NOMO-1 treated with dmso at 0.1 percent for 144 hours (cell line): Measurements from ENCODE around the gene FOXJ1.

Experiments used
- DNase-seq: peaks from one replicate; lab custom pipeline; 2025; ENCODE audit not compliant: unreplicated experiment; lab: John Stamatoyannopoulos, UW

Gene FOXJ1

DNA sequence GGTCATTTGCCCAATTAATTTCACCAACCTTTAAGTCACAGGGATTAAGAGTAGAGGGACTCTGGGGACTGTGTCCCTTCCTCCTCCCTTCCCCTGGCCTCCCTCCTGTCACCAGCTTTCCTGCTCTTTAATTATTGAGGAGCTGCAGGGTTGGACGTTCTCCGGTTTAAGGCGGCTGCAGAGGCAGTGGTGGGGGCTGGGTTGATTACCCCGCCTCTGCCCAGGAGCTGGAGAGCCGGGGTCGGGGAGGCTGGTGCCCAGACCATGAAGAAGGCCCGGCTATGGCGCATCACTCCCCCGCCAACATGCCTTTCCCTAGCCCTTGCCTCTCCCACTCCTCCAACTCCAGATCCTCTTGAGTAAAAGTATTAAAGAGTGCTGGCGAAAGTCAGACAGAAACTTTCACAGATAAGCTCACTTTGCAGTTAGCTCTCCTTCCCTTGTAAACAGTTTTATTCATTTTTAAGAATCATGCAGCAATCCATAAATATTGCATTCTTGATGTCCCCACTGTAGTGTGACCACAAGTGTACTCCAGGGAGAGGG, 1.1 kb upstream of the FOXJ1 start:
- DNase-seq, result no peak

DNA sequence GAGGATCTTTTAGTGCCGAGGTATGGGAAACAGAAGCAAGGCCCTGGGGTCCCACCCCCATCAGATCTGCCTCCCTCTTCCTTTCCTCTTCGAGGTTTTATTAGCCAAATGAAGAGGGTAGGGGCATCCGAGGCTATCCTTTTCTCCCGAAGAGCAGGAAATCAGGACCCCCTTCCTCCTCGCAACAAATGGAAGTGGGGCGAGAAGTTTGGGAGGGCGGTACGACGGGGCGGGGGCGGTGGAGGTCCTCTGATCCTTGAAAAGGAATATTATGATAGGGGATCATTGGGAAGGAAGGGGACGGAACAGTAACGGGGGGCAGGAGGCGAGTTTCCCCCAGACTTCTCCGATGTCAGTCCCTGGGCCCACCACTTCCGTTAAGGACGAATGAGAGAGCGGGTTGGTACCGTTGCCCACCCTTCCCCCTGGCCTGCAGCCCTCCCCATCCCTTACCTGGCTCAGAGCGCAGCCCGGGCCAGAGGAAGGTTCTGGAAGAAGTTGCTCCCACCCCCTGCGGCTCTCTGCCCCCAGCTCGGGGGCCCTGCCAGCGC, 309 bp downstream of the FOXJ1 start:
- no peak for DNase-seq

DNA sequence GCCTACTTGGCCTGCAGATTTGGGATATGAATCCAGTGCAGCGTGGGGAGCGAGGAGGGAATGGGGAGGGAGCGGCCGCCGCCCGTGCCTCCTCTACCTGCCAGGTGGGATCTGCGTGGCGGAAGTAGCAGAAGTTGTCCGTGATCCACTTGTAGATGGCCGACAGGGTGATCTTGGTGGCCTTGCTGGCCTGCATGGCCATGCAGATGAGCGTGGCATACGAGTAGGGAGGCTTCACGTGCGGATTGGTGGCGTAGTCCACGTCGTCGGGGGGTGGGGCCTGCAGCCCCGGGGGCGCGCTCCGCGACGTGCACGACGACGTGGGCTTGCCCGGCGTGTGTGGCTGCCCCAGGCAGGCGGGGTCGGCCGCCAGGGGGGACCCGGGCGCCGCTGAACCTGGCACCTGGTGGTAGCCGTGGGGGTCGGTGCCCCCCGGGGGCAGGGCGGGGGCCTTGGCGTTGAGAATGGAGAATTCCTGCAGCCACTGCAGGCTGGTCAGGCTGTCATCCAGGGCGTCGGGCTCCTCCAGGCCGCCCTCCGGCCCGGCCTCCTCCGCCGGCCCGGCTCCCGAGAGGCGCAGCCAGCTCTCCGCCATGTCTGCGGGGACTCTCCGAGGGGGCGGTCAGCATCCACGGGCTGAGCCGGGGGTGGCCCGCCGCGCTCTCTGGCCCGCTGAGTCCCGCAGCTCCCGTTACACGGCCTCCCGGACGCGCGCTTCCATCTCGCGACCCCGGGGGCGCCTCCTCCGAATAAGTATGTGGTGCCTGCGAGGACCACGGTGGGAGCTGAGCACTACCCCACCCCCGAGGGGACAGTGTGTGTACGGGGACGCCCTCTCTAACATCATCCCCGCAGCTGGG, 1.0 kb downstream of the FOXJ1 start:
- no peak for DNase-seq

DNA sequence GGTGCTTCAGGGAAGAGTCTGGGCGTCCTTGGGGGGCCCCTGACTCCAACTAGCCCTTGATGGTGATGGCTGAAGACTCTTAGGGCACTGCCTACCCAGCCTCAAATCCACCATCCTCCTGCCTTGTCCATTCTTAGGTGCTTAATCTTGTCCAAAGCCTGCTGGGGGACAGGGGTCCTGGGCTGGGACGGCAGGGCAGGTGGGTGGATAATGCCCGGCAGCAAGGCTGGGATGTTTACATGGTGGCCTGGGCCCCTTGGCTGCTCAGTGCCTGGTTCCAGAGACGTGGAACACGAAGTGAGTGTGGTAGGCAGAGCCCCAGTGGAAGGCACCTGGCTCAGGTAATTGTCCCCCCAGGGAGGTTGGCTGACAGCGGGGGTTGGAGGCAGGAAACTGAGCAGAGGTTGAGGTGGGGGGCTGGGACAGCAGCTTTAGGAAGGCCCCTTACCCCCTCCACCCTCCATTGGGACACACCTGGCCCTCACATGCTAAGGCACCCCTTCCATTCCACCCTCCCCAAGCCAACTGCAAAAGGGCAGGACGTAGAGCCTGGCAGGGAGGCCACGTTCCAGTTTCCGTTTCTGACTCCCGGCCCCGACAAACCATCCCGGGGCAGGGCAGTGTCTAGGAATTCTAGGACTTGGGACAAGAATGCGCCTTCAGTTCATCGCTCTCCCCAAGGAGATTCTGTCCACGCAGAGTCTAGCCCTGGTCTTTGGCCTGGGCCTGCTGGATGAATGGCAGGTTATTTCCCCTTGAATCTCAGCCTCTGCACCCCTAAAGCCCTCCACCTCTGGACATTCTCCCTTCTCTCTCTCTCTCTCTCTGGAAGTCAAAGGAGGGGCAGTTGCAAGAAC, 1.9 kb downstream of the FOXJ1 start:
- no peak for DNase-seq

DNA sequence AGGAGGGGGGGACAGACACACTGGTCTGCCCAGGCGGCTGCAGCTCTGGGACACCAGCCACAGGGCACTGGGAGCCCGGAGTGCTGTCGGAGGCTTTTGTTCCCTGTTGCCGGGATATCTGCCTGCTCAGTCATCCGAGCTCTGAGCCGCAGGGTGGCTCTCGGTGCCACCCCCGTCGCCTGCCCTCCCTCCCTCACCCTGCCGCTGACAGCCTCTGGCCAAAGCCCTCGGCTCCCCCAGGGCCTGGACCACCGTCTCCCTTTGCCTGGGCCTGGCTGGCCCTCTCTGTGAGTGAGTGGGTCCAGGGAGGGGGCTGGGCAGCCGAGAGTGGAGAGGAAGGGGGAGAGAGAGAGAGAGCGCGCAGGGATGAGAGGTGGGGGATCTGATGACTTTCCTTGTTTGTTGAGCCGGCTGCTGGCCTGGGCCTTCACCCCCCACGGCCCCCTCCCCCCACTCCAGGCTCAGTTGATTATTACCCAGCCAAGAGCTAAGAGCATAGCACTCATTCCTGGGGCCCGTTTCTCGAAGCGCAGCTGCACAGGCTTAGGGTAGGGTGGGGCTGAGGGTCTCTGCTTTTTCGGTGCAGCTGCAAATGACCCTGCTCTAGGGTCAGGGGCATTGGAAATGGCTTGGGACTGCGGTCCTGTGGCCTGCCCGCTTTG, 2.7 kb downstream of the FOXJ1 start:
- DNase-seq, result no peak

DNA sequence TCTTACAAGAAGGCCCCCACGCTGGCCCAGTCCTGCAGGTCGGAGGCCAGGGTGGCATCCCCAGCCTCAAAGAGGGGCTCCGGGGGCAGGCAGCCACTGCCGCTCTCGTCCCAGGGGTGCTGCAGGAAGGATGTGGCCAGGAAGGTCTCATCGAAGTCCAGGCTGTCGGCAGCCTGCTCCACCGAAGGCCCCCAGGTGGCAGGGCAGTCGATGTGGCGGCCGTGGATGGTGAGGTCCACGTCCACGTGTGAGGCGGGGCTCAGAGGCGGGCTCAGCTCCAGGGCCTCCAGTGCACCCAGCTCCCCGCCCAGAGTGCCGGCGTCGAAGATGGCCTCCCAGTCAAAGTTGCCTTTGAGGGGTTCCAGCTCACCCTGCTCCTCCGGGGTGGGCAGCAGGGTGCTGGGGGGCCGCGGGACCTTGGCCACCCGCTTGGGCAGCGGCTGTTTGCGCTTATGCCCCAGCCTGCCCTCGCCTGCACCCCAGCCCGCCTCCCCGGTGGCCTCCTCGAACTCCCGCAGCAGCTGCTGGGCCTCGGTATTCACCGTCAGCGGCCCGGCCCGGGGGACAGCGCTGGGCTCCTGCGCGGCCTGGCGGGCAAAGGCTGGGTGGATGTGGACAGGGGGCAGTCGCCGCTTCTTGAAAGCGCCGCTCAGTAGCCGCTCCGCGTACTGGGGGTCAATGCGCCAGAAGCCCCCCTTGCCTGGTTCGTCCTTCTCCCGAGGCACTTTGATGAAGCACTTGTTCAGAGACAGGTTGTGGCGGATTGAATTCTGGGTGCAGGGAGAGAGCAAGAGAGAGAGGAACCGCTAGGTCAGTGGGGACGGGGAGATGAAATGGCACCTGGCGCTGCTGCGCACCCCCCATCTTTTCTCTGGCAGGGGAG, 3.5 kb downstream of the FOXJ1 start:
- DNase-seq, result no peak

DNA sequence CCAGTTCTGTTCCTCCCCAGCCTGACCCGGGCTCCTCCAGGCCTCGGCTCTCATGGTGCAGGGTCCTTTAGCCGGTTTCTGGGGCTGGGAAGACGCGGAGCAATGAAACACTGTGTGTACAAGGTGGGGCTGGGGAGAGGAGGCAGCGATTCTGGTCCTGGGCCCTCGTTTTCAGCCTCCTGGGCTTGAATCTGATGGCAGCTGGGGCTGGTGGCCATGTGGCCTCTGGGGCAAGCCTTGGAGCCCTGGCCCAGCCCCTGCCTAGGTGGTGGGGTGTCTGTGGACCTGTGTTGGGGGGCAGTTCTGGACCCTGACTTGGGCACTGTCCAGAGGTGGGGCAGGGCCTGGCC, 4.1 kb downstream of the FOXJ1 start:
- DNase-seq, result no peak

DNA sequence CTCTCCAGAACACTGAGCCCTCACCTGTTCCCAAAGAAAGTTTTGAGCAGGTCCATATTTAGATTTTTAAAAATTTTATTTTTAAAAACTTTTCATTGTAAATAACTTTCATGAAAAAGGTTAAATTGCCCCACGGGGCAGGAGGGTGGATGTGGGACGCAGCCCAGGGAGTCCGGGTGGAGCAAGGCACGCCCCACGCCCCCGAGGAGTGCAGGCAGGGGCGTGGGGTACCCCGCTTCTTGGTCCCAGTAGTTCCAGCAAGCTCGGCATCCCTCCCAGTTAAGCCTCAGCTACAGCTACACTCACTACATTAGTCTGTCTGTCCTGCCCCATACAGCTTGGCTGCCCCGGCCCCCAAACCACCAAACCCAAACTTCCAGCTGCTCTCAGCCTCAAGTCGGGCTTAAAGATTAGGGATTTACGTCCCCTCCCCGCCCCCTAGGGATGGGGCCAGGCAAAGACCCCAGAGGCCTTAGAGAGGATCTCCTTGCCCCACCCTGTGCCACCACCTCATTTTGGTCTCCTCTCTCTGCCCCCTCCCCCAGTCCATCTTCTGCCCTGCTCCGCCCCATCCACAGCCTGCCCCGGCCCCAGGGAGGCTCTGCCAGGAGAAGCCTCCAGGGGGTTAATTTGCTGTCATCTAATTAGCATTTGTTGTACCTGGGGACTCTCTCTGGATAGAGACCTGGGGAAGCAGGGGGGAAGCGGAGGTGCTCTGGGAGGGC, 4.6 kb downstream of the FOXJ1 start:
- DNase-seq, result no peak

DNA sequence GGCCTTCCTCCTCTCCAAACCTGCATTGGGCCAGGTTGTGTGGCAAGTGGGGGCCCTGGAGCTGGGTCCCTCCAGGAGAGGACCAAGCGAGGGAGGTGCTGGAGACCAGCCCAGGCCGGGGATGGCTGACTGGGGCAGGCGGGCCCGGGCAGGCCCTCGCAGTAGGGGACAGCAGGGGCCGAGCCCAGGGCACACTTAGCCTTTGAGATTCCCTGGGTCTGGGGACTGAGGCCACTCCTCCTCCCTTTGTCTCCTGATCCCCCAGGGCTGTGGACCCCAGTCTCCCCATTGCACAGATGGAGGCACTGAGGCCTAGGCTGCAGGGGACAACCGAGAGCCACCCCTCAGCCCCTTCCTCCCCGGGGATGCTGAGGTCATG, 5.2 kb downstream of the FOXJ1 start:
- DNase-seq, result no peak

DNA sequence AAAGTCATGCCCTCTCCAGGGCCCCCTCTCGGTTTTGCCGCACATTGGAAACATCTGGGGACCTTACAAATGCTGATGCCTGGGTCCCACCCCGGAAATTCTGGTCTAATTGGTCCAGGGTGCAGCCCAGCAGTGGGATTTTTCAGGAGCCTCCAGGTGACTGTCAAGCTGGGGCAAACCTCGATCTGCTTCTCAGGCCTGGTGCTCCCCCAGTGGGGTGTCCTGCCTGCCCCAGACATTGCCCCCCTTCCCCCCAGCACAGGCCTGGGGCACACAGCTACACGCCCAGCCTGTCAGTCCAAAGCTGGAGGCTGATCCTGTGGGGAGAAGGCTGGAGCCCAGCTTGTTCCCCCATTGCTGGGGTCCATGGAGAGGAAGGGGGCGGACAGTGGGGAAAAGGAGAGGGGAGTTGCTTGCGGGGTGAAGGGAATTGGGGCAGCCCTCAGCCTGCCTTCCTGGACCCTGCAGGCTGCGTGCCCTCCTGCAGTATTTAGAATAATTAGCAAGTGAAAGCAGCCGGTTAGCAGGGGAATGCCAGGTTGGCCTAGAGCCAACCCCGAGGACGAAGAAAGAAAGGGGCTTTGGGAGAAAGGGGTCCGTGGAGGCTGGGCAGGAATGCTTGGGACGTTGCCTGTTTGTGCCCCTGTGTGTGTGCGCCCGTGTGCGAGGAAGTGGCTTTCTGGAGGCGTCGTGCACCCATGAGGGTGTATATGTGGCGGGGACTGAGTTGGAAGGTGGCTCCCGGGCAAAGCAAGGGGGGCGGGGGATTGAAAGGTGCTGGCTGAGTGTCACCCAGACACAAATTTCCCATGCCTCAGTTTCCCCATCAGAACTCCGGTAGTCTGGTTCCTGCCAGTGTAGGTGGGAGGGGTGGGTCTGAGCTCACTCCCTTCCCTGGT, 5.9 kb downstream of the FOXJ1 start:
- no peak for DNase-seq

DNA sequence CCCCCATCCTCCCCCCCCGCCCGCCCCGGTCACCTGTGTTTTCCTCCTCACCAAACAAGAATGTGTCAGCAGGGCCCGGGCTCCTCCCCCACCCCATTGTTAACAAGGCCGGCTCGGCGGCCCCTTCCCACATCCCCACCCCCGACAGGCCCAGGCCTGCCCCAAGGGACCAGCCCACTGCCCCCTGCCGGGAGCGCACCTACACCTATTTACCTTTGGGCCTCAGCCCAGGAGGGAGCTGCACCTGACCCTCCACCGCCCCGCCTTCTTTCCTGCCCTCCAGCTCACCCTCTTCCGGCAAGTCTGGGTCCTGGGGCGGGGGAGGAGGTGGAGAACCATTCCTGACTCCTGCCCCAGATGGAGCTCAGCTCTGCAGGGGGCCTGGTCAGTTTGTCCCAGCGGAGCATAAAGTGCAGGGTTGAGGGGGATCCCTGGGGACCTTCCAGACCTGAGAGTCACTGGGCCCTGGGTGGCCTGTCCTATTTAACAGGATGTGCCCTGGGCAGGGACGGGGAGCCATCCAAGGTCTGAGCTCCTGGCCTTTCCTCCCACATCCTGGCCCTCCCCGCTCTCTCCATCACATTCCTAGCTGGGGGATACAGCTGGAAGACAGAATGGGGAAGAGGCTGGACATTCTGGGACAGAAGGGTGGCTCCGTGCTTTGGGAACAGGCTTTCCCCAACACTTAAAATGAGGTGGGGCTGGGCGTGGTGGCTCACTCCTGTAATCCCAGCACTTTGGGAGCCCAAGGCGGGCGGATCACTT, 8.3 kb downstream of the FOXJ1 start:
- no peak for DNase-seq

DNA sequence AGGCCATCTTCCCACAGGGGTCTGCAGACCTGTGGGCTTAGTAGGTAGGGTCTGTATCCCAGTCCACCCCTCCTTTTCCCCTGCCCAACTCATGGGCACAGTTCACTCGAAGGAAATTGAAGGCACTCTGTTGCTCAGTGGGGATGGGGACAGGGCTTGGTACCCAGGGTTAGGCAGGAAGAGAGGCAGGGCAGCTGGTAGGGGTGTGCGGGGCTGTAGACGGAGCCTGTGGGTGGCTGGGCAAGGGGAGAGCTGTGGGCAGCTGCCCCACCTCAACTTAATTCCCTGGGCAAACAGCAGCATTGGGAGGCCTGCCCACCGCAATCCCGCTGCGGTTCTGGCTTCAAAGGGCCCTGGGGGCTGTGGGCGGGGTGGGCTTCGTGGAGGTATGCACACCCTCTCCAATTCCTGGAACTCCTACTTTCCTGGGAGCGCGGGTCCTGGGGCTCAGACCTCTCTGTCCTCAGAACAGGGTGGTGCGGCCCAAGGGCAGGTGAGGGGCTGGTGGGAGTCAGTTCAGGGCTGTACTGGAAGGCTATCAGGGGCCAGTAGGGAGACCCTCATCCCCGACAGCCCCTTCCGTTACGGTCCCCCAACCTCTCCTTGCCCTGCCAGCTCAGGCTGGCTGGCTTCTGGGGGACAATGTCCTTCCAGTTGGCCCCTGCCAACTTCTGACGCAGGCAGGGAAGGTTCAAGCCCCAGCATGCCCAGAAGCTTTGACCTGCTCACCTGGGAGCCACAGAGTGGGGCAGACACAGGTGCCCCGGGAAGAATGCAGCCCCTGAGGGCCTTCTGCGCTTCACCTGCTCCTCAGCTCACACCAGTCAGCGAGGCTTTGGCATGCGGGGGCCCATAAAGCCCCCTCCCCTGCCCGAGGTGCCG, 9.1 kb downstream of the FOXJ1 start:
- DNase-seq, result no peak

DNA sequence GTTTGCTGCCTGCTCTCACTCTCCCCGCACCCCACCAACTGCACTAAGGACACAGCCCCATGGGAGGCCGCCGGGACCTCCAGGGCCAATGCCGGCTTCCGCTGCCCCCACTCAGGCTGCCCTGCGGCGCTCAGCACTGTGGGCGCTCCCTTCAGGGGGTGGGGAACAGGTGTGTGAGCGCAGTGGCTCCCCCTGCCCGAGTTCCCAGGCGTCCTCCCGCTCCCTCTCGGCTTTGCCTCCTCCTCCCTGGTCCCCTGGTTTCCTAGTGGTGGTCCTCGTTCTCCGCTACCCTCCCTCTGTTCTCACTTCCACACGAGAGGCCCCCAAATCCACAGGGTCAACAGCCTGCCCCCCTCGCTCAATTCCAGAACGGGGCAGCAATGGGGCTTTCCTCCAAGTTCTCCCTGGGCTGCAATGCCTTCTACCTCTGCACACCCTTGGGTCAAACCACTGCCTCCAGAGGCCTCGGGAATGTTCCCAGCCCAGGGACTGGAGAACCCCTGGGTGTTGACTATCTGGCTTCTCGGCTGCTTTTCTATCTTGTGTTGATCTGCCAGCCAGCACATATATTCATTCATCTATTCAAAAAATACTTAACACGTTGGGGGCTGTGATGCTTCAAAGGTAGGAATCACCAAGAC, 9.9 kb downstream of the FOXJ1 start:
- DNase-seq, result no peak

DNA sequence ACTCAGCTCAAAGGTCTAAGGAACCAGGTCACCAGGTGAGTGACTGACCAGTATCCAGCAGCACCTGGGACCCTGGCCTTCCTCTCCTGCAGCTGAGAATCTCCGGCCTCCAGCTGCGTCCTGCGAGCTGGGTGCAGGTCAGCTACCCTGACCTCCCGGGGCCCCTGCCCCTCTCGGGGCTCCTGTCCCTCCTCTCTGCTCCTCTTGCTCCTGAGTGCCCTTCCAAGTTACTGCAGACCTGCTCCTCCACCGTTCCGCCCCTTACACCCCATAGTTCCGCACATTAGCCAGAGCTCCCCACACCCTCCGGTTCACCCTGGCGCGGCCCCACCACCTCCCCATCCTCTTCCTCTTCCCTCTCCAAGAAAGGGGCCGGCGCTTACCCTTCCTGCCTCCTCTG, 10.6 kb downstream of the FOXJ1 start:
- DNase-seq, result no peak

DNA sequence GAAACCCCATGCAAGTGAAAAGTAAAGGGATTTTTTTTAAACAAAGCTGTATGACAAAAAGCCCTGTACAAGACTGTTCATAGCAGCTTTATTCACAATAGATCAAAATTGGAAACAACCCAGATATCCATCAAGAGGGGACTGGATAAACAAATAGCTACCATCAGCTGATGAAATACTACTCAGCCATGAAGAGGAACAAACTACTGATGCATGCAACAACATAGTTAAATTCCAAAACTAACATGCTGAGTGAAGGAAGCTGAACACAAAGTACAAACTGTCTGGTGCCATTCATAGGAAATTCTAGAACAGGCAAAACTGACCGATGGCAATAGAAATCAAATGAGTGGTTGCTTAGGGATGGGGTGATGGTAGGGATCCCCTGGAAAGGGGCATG, 15.1 kb downstream of the FOXJ1 start:
- no peak for DNase-seq

DNA sequence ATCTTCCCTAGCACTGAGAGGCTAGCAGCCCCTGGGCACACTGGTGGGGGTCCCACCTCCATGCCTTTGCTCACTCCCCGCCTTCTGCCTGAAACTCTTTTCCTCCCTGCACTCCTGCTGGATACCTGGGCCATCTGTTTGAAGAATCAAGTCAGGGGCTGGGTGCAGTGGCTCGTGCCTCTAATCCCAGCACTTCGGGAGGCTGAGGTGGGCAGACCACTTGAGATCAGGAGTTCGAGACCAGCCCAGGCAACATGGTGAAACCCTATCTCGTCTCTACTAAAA, 15.7 kb downstream of the FOXJ1 start:
- DNase-seq, result no peak
